CD4-positive, alpha-beta T cell treated with Interleukin-10 for 1 hour (primary cell): ENCODE results near the gene GRK7.
"Not testable (repeated sequence)": the region's sequence is repeated elsewhere in the genome, so short reads cannot be mapped to it uniquely, and the experiment has no call there.

Source experiments
- DNase-seq: peaks from one replicate; pipeline ENCODE4 v3.0.0-alpha.2; 2020

GRK7 gene

DNA sequence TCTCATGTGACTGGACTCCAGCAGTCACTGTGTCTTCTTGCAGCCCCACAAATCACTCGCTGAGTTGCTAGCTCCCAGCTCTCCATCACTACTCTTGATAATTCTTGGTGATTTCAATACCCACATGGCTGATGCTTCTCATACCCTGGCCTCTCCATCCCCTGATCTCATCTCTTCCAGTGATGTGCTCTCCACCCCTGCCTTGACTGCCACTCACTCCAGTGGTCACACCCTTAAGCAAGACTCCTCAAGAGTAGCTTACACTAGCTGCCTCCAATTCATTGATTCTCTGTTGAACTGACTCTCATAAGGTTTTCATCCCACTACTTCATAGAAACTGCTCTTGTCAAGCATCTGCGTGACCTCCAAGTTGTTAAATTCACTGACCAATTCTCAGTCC lies 837 bp downstream of the GRK7 start:
- no peak for DNase-seq

DNA sequence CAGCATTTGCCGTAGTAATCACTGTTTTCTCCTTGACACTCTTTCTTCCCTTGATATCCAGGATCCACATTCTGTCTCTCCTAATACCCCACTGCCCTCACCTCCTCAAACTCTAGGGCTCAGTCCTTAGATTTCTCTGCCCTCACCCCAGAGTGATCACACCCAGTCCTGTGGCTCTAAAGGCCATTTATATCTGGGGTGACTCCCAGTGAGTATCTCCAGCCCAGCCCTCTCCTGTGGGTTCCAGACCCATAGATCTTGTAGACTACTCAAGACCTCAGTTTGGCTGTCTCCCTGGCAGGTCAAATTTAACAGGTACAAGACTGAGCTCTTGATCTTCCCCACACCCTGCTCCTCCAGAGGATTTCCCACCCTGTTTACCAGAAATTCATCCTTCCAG lies 1.3 kb downstream of the GRK7 start:
- no peak for DNase-seq

DNA sequence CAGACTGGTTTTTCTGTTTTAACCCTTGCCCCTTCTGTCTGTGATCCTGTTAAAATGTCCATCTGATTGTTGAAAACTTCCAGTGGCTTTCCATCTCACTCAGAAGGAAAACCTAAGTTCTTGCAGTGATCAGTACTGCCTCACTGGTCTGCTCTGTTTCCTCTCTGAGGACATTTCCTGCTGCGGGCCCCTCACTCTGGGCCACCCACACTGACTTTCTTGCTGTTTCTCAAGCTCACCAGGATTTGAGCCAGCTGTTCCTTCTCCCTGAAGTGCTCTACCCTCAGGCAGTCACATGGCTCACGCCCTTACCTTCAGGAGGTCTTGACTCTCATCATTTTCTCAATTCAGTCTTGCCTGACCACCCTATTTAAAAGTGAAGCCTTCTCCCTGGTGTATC lies 1.8 kb downstream of the GRK7 start:
- DNase-seq: no peak

DNA sequence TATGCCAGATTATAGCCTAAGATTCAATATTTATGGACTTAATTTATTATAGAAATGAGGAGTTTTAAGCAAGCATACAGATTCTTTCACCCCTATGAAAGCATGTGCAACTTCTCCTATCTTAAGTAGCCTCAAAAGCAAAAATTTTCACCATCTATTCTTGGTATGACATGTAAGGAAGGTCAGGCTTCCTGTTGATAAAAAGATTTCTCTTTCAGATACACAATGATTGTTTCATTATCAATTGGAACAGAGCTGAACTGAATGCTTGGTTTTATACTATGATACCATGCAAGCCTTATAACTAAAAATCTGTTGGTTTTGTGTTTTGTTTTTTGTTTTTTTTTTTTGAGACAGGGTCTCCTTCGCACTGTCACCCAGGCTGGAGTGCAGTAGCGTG lies 3.9 kb downstream of the GRK7 start:
- DNase-seq: no peak

DNA sequence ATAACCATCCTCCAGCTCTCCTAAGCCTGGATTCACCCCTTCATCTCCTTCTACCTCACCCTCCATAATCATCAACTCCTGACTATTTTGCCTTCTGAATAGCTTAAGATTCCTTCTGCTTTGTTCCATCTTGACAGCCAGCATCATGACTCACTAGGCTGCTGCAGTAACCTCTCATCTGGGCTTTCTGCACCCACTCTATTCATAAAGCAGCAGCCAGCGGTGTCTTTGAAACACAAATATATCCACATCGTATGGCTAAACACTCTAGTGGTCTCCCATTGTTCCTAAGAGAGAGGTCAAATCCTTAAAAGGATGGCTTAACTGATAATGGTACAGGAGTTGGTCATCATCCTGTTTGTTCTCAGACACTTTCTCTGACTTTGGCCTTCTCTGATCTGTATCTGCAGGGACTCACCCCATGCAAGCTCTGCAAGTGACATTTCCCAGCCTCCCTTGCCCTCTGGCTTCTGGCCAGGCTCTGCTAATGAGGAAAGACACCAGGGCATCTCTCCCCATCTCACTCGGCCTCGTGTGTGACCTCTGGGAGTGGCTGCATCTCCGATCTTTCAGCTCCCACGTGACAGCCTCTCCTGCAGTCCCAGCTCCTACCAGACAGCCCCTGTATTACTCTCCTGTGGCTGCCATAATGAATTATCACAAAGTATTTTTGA lies 6.2 kb downstream of the GRK7 start:
- DNase-seq: no peak

DNA sequence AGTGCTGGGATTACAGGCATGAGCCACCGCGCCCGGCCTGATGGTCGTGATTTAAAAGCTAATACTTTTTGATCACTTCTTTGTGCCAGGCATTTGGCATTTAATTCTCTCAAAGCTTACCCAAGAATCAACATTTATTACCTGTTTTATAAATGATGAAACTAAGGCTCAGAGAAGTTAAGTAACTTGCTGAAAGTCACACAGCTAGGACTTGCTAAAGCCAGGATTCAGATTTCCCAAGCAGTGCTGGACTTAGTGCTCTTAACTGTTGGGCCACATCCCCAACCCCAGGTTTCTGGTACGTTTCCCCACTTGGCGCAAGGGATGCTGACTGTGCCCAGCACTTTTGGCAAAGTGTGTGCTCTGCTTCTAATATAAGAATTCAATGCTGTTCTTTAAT lies 10.5 kb downstream of the GRK7 start:
- DNase-seq: no peak

DNA sequence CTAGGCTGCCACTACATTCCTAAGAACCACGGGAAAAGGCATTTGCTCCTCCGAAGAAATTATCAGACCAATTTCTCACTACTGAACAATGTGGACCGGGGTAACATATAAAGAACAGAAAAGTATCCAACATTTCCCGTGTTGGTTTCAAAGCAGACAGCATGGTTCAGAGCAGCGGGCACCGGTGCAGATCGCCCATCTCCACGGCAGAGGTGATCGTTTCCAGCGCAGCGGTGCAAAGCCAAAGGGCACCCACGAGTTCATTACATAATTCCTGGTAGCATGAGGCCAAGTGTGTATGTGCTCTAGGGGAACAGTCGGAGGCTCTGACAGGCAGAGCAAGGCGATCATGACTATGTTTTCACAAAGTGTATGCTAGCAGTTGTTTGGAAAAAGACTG lies 13.2 kb downstream of the GRK7 start:
- no peak for DNase-seq

DNA sequence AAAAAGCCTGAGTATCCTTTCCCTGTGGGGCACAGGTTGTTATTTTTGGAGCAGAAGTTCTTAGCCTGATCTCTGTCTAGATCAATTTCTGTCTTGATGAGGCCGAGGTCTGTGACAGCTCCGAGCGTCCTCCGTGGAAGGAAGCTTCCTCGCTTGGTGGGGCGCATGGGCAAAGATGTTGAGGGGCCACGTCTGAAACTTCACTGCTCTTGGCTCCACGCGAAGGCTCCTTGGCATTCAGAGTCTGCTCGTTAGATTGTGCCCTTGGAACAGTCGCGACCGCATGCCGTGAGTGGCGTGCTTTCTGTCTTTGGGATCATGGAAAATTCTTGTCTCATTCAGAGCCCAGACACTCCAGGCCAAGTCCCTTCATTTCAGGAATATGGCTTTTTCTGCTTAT lies 13.7 kb downstream of the GRK7 start:
- no peak for DNase-seq

DNA sequence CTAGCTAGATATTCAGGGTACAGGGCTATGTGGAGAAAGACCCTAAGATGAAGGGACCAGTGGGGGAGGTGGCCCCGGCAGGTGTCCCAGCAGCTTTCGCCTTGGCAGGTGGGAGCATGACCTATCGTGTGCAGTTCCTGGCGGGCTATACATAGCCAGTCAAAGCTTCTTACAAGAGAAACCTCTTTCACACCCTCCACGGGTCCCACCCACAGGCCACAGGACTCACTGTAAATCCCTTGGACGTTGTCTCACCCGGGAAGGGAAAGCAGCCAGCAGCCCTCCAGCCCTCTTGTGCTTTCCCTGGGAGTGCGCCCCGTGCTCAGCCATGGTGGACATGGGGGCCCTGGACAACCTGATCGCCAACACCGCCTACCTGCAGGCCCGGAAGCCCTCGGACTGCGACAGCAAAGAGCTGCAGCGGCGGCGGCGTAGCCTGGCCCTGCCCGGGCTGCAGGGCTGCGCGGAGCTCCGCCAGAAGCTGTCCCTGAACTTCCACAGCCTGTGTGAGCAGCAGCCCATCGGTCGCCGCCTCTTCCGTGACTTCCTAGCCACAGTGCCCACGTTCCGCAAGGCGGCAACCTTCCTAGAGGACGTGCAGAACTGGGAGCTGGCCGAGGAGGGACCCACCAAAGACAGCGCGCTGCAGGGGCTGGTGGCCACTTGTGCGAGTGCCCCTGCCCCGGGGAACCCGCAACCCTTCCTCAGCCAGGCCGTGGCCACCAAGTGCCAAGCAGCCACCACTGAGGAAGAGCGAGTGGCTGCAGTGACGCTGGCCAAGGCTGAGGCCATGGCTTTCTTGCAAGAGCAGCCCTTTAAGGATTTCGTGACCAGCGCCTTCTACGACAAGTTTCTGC lies 15.0 kb downstream of the GRK7 start:
- no peak for DNase-seq

DNA sequence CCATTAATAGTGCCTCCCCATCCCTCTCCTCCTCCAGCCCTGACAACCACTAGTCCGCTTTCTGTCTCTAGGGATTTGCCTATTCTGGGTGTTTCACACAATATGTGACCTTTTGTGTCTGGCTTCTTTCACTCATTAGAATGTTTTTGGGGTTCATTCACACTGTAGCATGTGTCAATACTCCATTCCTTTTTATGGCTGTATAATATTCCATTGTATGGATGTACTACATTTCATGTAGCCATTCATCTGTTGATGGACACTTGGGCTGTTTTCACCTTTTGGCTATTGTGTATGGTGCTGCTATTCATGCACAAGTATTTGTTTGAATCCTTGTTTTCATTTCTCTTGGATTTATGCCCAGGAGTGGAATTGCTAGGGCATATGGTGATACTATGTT lies 16.5 kb downstream of the GRK7 start:
- DNase-seq: no peak

DNA sequence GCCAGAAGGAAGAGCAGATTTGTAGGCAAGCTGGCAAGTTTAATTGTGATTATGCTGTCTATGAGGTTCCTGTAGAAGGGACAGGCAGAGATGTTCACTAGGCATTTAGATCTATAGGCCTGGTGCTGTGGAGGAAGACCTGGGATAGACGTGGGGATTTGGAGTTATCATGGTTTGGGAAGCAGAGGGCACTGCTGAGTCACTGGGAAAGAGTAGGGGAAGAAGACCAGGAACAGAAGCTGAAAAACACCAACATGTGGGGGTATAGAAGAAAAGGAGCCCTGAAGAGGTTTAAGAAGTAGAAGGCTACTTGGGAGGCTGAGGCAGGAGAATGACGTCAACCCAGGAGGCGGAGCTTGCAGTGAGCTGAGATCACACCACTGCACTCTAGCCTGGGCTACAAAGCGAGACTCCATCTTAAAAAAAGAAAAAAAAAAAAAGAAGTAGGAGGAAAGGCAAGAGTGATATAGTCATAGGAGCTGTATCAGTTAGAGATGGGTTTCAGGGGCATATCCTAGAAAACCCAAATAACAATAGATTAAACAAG lies 19.3 kb downstream of the GRK7 start:
- no peak for DNase-seq

DNA sequence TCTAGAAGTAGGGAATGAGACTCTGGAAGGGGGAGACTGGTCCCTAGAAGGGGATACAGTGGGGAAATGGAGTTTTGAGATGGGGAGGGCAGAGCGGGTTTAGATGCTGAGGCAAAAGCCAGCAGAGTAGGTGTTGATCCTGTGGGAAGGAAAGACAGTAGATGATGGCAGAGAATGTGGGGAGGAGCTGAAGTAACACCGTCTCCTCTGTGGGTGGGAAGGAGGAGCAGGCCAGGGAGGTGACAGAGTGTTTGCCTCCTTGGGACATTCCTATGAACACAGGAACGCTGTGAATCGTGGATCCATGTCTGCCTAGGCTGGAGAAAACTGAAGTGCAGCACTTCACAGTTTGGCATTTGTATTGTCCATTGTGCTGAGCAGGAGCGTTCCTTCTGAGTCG lies 20.4 kb downstream of the GRK7 start:
- DNase-seq: no peak

DNA sequence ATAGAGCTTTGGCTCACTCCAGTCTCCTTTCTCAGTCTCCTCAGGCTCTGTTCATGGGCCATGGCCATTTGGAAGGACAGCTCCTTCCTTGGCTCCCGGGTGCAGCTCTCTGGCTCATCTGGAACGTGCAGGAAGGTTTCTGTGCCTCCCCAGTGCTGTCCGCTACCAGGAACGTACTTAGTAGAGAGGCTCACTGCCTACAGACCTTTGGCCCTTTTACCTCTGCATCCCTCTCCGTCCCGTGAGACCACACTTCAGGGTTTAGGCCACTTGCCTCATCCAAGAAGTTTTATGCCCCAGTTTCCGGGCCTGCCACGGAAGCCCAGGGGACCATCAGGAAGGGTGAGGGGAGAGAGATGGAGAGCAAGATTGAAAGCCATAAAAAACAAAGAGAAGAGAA lies 20.9 kb downstream of the GRK7 start:
- no peak for DNase-seq

DNA sequence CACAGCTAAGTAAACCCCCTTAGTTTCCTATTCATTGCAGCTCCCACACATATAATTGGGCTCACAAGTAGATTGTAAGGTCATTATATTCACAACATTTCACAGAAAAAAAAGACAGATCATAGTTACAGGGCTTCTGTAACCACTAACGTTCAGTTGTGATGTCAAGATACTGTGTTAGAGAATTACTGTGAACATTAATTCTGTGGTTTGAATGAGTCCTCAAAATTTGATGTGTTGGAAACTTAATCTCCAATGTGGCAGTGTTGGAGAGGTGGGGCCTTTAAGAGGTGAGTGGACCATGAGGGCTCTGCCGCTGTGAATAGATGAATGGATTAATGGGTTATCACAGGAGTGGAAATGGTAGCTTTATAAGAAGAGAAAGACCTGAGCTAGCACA lies 21.3 kb downstream of the GRK7 start:
- DNase-seq: no peak

DNA sequence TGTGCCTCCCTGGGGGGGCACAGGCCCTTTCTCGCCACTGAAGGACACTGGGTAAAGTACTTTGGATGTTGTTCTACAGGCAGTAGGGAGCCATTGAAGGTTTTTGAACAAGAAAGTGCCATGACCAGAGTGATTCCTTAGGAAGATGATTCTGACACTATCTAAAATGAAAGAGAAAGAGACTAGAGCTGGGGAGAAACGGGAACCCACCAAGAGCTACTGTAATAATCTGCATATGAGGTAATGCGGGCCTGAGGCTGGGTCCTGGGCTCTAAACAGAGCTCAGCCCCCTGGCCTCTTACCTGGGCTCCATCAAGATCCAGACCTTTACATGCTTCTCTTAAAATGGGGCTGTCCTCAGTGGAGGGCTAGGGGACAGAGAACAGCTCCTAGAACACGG lies 24.9 kb downstream of the GRK7 start:
- DNase-seq: no peak

DNA sequence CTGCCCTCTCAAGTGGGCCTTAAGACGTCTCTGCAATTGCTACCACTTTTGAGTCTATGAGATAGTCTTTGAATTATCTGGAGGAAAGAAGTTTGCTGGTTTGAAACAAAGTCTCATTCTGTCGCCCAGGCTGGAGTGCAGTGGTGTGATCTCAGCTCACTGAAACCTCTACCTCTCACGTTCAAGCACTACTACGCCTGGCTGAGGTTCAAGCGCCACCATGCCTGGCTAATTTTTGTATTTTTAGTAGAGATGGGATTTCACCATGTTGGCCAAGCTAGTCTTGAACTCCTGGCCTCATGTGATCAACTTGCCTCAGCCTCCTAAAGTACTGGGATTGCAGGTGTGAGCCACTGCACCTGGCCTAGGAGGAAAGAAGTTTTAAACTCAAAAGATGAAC lies 25.5 kb downstream of the GRK7 start:
- DNase-seq: not testable (repeated sequence)

DNA sequence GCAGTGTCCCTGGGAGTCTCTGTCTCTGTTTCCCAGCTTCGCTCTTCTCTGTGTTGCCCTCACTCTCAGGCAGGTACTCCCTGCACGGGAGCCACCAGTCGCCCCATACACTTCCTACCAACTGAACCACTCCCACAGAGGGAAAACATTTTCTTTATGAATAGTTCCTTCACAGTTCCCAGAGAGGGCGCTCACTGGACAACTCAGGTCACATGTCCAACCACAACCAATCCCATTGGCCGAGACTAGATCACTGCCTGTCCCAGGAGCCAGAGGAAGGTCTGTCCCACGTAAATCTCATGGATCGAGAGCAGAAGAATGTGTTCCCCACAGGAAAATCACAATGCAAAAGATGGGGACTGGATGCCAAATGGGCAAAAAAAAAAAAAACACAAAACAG lies 26.1 kb downstream of the GRK7 start:
- DNase-seq: no peak

DNA sequence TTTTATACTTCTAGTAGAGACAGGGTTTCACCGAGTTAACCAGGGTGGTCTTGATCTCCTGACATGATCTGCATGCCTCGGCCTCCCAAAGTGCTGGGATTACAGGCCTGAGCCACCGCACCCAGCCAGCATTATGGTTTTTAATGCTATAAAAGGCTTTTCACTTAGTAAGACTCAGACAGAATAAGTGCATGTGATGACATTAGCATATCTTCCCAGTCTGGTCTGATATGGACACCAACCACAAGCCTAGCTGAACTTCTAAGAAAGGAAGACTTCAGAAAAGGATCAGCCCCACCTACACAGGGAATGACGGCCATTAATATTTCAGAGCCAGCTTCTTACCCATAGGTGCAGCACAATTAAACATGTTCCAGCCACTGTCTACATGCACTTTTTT lies 27.0 kb downstream of the GRK7 start:
- DNase-seq: no peak

DNA sequence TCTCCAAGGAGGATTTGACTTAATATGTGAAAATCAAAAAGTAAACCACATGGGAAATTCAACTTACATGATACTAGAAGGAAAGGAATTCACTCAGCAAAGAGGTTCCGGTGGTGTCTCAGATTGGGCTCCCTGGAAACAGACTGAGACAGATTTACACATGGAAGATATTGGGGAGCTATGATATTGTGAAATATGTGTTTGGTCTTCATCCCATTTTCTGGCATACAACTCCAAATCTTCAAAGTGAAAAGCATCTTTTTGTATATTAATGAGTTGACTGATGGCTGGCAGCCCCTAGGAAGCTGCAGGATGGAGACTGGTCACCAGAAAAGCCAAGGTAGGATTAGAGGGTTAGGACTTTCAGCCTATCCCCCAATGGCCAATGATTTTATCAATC lies 29.3 kb downstream of the GRK7 start:
- no peak for DNase-seq

DNA sequence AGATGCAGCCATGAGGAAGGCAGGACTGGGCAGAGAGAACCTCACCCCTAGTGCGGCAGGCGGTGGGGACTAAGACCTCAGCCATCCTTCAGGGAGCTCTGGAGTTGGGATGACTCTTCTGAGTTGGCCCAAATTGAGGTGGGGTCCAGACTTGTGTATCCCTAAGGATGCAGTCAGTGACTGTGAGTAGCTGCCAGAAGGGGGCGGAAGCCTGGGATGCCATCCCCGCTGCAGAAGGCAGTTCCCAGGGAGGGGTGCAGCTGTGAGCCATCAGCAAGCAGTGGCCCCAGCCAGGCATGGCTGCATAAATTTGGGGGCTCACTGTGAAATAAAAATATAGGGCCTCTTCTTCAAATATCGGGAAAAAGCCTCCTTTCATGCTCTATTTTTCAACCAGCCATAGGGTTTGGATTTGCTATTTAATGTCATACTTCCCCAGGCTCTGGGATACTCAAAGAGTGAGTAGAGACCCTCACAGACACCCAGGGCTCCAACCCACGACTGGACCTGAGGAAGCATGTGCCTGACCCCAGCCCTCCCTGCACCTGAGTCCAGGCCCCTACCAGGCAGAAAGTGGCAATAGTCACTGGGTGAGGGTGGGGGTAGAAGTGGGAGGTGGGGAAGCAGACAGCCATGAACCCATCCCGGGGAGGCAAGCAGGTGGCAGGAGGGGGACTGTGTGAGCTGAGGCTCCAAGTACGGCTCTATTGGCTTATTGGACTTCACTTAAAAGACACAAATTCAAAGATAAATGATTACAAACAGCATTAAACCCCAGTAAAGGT lies 30.5 kb downstream of the GRK7 start:
- no peak for DNase-seq

DNA sequence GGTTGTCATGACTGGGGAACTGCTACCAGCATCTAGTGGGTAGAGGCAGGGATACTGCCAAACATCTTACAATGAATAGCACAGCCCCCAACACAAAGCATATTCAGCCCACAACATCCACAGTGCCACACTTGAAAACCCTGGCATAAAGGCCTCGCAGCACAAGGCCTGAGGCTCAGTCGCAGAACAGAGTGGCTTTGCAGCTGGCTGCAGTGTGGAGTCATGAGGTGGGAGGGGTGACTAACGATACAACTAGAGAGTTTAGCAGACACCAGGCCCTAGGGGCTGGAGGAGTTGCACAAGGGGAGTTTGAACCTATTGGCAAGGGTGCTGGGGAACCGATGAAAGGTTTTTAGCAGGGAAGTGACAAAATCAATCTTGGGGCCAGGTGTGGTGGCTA lies 32.1 kb downstream of the GRK7 start:
- no peak for DNase-seq

DNA sequence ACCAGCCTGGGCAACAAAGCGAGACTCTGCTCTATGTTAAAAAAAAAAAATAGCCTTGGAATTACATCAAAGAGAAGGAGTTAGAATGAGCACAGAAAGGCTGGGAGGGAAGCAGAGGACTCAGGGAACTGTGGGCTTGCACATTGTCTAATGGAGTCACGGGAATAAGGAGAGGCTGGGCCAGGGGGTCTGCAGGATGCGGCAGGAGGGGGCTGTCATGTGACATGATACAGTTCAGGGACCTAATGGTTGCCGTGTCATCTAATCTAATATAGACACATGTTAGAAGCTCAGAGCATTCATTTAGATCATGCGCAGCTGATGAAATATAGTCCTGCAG lies 32.5 kb downstream of the GRK7 start:
- no peak for DNase-seq

DNA sequence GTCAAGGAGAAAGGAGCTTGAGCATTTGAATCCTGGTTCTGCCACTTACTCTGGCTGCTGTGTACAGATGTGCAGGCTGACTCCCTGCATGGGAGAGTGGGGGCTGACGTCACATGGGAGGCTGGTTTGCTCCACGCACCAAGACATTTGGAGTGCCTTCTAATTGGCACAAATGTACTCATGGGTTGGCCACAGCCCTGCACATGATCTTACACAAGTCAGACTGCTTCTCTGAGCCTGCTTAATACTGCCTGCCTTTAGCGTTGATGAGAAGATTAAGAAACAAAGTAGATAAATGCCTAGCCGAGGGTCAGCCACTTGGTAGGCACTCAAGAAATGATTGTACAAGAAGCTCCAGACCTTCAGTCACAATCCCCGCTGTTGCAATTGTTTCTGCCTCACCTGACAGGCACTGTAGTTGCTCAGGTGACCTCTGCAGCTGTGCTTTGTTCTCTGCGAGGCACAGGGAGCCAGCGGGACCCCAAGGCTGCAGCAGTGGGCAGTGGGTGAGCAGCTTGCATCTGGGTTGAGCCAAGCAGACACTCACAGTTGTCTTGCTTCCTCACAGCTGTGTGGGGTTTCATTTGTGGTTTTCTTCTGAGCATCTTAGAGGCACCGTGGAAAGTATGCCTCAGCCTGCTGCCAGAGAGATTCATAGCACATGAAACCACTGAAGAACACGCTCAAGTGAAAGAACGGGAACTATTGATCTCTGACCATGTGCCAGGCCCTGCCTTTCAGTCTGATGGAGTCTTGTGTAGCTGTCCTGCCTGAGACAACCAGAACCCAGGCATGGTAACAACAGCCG lies 33.1 kb downstream of the GRK7 start:
- peak; percentile 66 for DNase-seq
